ENCODE data around the gene CDH23.
"Not testable (repeated sequence)": the region's sequence is repeated elsewhere in the genome, so short reads cannot be mapped to it uniquely, and the experiment has no call there.

The CDH23 gene

GRCh38 chr10:71358277-71358676 lies 38.4 kb upstream of the CDH23 start:
- H3K27ac ChIP-seq: no peak overlapping the region

GRCh38 chr10:71358906-71359305 lies 37.8 kb upstream of the CDH23 start:
- H3K27ac ChIP-seq: not testable (repeated sequence)

More at GRCh38 chr10:71358277-71358676, 38.4 kb upstream of the CDH23 start:
- no peaks in the 10 kb centered on the region for H3K27me3 ChIP-seq
- intact Hi-C loops (cut with DNase I; ENCODE audit: low total_unique reads): no loop called here
- no peak for DNase-seq
- TF ChIP-seq CTCF (IDR thresholded peaks at IDR 0.05): no peak
- H3K4me1 ChIP-seq: no peaks in the 10 kb centered on the region
- H3K9me3 ChIP-seq: no peaks in the 10 kb centered on the region
- no peak overlapping the region for H3K4me3 ChIP-seq
- H3K36me3 ChIP-seq: peaks cover 0 to 88% (median 7%) of the 10 kb centered on the region in 3 donors

DNA sequence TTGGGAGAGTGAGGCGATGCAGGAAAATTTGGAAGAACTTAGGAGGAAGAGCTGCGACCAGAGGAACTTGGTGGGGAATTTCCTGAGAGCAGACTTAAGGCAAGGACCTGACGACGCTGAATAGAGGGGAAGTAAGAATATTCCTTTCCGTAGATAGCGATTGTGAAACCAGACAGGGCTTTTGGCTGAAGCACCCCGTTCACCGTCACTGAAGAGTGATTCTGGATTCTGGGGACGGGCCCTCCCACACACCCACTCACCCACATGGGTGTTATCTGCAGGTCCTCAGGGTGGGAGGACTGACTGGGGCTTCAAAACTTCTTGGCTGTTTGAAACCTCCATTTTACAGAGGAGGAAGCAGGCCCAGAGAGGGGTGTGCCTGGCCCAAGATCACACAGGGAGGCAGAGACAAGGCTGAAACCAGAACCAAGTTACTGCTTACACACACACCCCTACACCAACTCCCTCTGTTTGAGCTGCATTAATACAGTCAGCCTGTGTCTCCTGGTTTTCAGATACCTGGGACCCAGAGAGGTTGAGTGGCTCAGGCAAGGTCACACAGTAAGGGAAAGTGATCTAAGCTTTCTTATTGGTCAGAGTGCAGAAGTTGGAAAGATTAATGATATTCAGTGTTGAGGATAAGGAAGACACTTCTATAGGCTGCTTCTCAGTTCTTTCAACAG lies 37.2 kb upstream of the CDH23 start:
- Histone ChIP-seq H3K27ac (no peak overlapping the region), H3K4me3 (no peak overlapping the region), H3K4me1 (no peaks in the 10 kb centered on the region), H3K36me3 (peaks cover 0 to 83% (median 7%) of the 10 kb centered on the region in 3 donors), H3K27me3 (no peaks in the 10 kb centered on the region), H3K9me3 (no peaks in the 10 kb centered on the region)
- TF ChIP-seq CTCF (IDR thresholded peaks at IDR 0.05): no peak
- intact Hi-C loops (cut with DNase I; ENCODE audit: low total_unique reads): no loop called here
- DNase-seq: no peak

More at GRCh38 chr10:71358906-71359305, 37.8 kb upstream of the CDH23 start:
- DNase-seq; H3K4me1 ChIP-seq; H3K27me3 ChIP-seq; intact Hi-C loops (cut with DNase I; ENCODE audit: low total_unique reads); H3K9me3 ChIP-seq; H3K4me3 ChIP-seq: not testable (repeated sequence)
- H3K36me3 ChIP-seq: peaks cover 0 to 89% (median 7%) of the 10 kb centered on the region in 3 donors

GRCh38 chr10:71360735-71361134 lies 36.0 kb upstream of the CDH23 start:
- no peaks in the 10 kb centered on the region for H3K9me3 ChIP-seq
- H3K4me3 ChIP-seq: no peak overlapping the region
- H3K27ac ChIP-seq: no peak overlapping the region
- H3K27me3 ChIP-seq: no peaks in the 10 kb centered on the region
- H3K4me1 ChIP-seq: no peaks in the 10 kb centered on the region
- no peak for TF ChIP-seq CTCF (IDR thresholded peaks at IDR 0.05)
- intact Hi-C loops (cut with DNase I; ENCODE audit: low total_unique reads): no loop called here
- no peak for DNase-seq
- H3K36me3 ChIP-seq: peaks cover 0 to 71% (median 7%) of the 10 kb centered on the region in 3 donors

GRCh38 chr10:71361581-71361980 lies 35.1 kb upstream of the CDH23 start:
- Histone ChIP-seq H3K36me3 (peaks cover 0 to 63% (median 7%) of the 10 kb centered on the region in 3 donors), H3K9me3 (no peaks in the 10 kb centered on the region), H3K4me3 (no peak overlapping the region), H3K27me3 (no peaks in the 10 kb centered on the region), H3K4me1 (no peaks in the 10 kb centered on the region), H3K27ac (no peak overlapping the region)
- no peak for TF ChIP-seq CTCF (IDR thresholded peaks at IDR 0.05)
- no peak for DNase-seq
- intact Hi-C loops (cut with DNase I; ENCODE audit: low total_unique reads): no loop called here

- no peaks in the 10 kb centered on the region for H3K27me3 ChIP-seq
- no peaks in the 10 kb centered on the region for H3K9me3 ChIP-seq
- H3K4me1 ChIP-seq: no peaks in the 10 kb centered on the region
- no peak overlapping the region for H3K27ac ChIP-seq
- no peak for DNase-seq
- no peak overlapping the region for H3K4me3 ChIP-seq
- peaks cover 0 to 57% (median 7%) of the 10 kb centered on the region in 3 donors for H3K36me3 ChIP-seq
- TF ChIP-seq CTCF (IDR thresholded peaks at IDR 0.05): no peak
- intact Hi-C loops (cut with DNase I; ENCODE audit: low total_unique reads): no loop called here
Measured at GRCh38 chr10:71362141-71362540, 34.6 kb upstream of the CDH23 start.
